ENCODE measurements around the gene STK32A. TPM values are rescaled to one million over a fixed set of nuclear protein-coding genes. Genes with fewer than 3 reads are reported as not detected.

Gene STK32A
- total RNA-seq, 1 donor from 2014 or later, result 5.3 TPM

GRCh38 chr5:147332658-147333057 lies 97.8 kb downstream of the STK32A start:
- peaks cover 19% of the 10 kb centered on the region for H3K27me3 Mint-ChIP-seq
- H3K4me1 Mint-ChIP-seq (ENCODE audit: unreplicated experiment), result peaks cover 10% of the 10 kb centered on the region
- no peak overlapping the region for H3K4me3 Mint-ChIP-seq
- no peak for DNase-seq (ENCODE audit: extremely low spot score, unreplicated experiment)
- peaks cover 2% of the 10 kb centered on the region for H3K36me3 Mint-ChIP-seq
- no peaks in the 10 kb centered on the region for H3K9me3 Mint-ChIP-seq
- H3K27ac Mint-ChIP-seq, result no peak overlapping the region
- no peak for TF ChIP-seq CTCF (conservative IDR thresholded peaks at IDR 0.05)

- Mint-ChIP-seq H3K4me3 (no peak overlapping the region), H3K9me3 (peaks cover 6% of the 10 kb centered on the region), H3K27ac (no peak overlapping the region), H3K27me3 (peaks cover 6% of the 10 kb centered on the region), H3K36me3 (peaks cover 4% of the 10 kb centered on the region), H3K4me1 (ENCODE audit: unreplicated experiment) (peaks cover 11% of the 10 kb centered on the region)
- TF ChIP-seq CTCF (conservative IDR thresholded peaks at IDR 0.05), result no peak
- DNase-seq (ENCODE audit: extremely low spot score, unreplicated experiment), result no peak
Measured at GRCh38 chr5:147336876-147337275, 102.0 kb downstream of the STK32A start.

- Mint-ChIP-seq H3K36me3 (peaks cover 4% of the 10 kb centered on the region), H3K27me3 (peaks cover 14% of the 10 kb centered on the region), H3K9me3 (peaks cover 6% of the 10 kb centered on the region), H3K27ac (no peak overlapping the region), H3K4me3 (no peak overlapping the region), H3K4me1 (ENCODE audit: unreplicated experiment) (peaks cover 11% of the 10 kb centered on the region)
- TF ChIP-seq CTCF (conservative IDR thresholded peaks at IDR 0.05), result no peak
- no peak for DNase-seq (ENCODE audit: extremely low spot score, unreplicated experiment)
Measured at GRCh38 chr5:147339313-147339712, 104.5 kb downstream of the STK32A start.

GRCh38 chr5:147340941-147341340 lies 106.1 kb downstream of the STK32A start:
- peaks cover 6% of the 10 kb centered on the region for H3K9me3 Mint-ChIP-seq
- H3K27ac Mint-ChIP-seq, result no peak overlapping the region
- no peak overlapping the region for H3K4me3 Mint-ChIP-seq
- peaks cover 13% of the 10 kb centered on the region for H3K27me3 Mint-ChIP-seq
- no peak for DNase-seq (ENCODE audit: extremely low spot score, unreplicated experiment)
- H3K36me3 Mint-ChIP-seq, result peaks cover 4% of the 10 kb centered on the region
- peaks cover 11% of the 10 kb centered on the region for H3K4me1 Mint-ChIP-seq (ENCODE audit: unreplicated experiment)
- no peak for TF ChIP-seq CTCF (conservative IDR thresholded peaks at IDR 0.05)

GRCh38 chr5:147341345-147341744 lies 106.5 kb downstream of the STK32A start:
- H3K27me3 Mint-ChIP-seq, result peaks cover 13% of the 10 kb centered on the region
- H3K4me1 Mint-ChIP-seq (ENCODE audit: unreplicated experiment), result peaks cover 11% of the 10 kb centered on the region
- no peak for DNase-seq (ENCODE audit: extremely low spot score, unreplicated experiment)
- peaks cover 4% of the 10 kb centered on the region for H3K36me3 Mint-ChIP-seq
- no peak overlapping the region for H3K4me3 Mint-ChIP-seq
- TF ChIP-seq CTCF (conservative IDR thresholded peaks at IDR 0.05), result no peak
- H3K9me3 Mint-ChIP-seq, result peaks cover 6% of the 10 kb centered on the region
- H3K27ac Mint-ChIP-seq, result no peak overlapping the region

- no peak for TF ChIP-seq CTCF (conservative IDR thresholded peaks at IDR 0.05)
- DNase-seq (ENCODE audit: extremely low spot score, unreplicated experiment), result no peak
- peaks cover 13% of the 10 kb centered on the region for H3K27me3 Mint-ChIP-seq
- no peak overlapping the region for H3K27ac Mint-ChIP-seq
- no peaks in the 10 kb centered on the region for H3K4me1 Mint-ChIP-seq (ENCODE audit: unreplicated experiment)
- no peaks in the 10 kb centered on the region for H3K36me3 Mint-ChIP-seq
- no peak overlapping the region for H3K4me3 Mint-ChIP-seq
- H3K9me3 Mint-ChIP-seq, result no peaks in the 10 kb centered on the region
Measured at GRCh38 chr5:147344861-147345260, 110.0 kb downstream of the STK32A start.
